Esophagus muscularis mucosa (tissue), 4 donors: ENCODE results near the gene ZNF892. TPM values are rescaled to one million over a fixed set of nuclear protein-coding genes. Genes with fewer than 3 reads are reported as not detected.
"Not testable (repeated sequence)": the region's sequence is repeated elsewhere in the genome, so short reads cannot be mapped to it uniquely, and the experiment has no call there.

Experiments used
- DNase-seq: peaks from one replicate; pipeline ENCODE4 v3.0.0-alpha.2; 2017; ENCODE audit errors: extremely low spot score
- H3K27ac ChIP-seq, 4 donors: fragments of 200-600 bp; sonication (generic); replicated peaks in 1 of 4; 1 replicate in 3 of 4; 2 replicates in 1 of 4; pipeline ENCODE4 v1.5.1; 2016 to 2019; ENCODE audit warnings: mild to moderate bottlenecking in 1 of 4
- H3K27me3 ChIP-seq, 4 donors: fragments of 200-600 bp; sonication (generic); one replicate each; pipeline versions ENCODE4 v1.5.1 to v1.6.0; 2016 to 2019
- H3K36me3 ChIP-seq, 4 donors: fragments of 200-600 bp; sonication (generic); one replicate each; pipeline ENCODE4 v1.5.1; 2016 to 2019
- H3K4me1 ChIP-seq, 4 donors: fragments of 200-600 bp; sonication (generic); one replicate each; pipeline ENCODE4 v1.5.1; 2016 to 2019
- H3K4me3 ChIP-seq, 4 donors: fragments of 200-600 bp; sonication (generic); 1 replicate in 2 of 4; 2 replicates in 2 of 4; pipeline ENCODE4 v1.5.1; 2016 to 2019; ENCODE audit warnings: mild to moderate bottlenecking in 4 of 4, moderate library complexity in 1 of 4
- H3K9me3 ChIP-seq, 4 donors: fragments of 200-600 bp; sonication (generic); 1 replicate in 3 of 4; 2 replicates in 1 of 4; pipeline ENCODE4 v1.5.1; 2016 to 2019
- EP300 ChIP-seq: sonication (generic); formaldehyde crosslinking; IDR thresholded peaks from one replicate; pipeline ENCODE4 v1.6.1; 2017; ENCODE audit warnings: antibody characterized with exemption
- POLR2A ChIP-seq: fragments of 450-650 bp; IDR thresholded peaks from one replicate; pipeline ENCODE4 v1.6.1; 2017; ENCODE audit warnings: antibody characterized with exemption, moderate library complexity, mild to moderate bottlenecking, low read depth
- POLR2AphosphoS5 ChIP-seq, 2 donors: sonication (generic); formaldehyde crosslinking; IDR thresholded peaks; one replicate each; pipeline ENCODE4 v1.6.1; 2017; ENCODE audit warnings: antibody characterized with exemption in 2 of 2
- WGBS: methylation state at CpG from one replicate; pipeline ENCODE4 v1.1.5; 2018; 5-methylcytosine and 5-hydroxymethylcytosine counted together
- intact Hi-C: fragments of 100-400 bp; cut with DNase I; formaldehyde crosslinking; loops from one replicate; pipeline ENCODE4 v1.15.1; 2023
- total RNA-seq, 4 donors: library from RNA; depleted of rRNA; stranded (reverse); fragments of >200 nt; gene quantifications; one replicate each; pipeline versions ENCODE4 v1.1.0 to v1.2.1, GENCODE V29; 2016
- TF ChIP-seq, protein P1 (sequence below), 3 experiments: fragments of 200-600 bp in 2 of 3; fragments of 450-650 bp in 1 of 3; sonication (generic) in 2 of 3; IDR thresholded peaks; one replicate each; pipeline ENCODE4 v1.5.1; 2017 to 2019; ENCODE audit warnings: antibody characterized with exemption in 3 of 3, mild to moderate bottlenecking in 2 of 3, moderate library complexity in 1 of 3

Gene ZNF892
- total RNA-seq, 4 donors from 2014 or later = 3.5 to 12.0 (median 7.6) TPM

DNA sequence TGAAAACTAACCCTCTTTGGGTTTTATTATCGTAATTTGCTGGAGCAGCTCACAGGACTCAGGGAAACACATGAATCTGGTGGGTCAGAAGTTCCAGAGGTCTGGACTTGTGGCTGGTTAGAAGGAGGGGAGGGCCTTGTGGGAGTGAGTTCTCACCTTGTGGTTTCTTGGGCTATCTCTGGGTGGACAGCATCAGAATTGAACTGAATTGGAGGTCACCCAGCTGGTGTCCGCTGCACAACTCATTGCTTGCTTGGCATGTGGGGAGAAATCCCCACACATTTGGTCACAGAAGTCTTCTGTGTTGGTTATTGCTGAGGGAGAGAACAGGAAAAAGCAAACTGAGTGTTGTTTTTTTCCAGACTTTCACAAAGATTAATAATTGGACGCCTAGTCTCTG is 27.5 kb downstream of the ZNF892 start:
- TF ChIP-seq, protein P1, sequence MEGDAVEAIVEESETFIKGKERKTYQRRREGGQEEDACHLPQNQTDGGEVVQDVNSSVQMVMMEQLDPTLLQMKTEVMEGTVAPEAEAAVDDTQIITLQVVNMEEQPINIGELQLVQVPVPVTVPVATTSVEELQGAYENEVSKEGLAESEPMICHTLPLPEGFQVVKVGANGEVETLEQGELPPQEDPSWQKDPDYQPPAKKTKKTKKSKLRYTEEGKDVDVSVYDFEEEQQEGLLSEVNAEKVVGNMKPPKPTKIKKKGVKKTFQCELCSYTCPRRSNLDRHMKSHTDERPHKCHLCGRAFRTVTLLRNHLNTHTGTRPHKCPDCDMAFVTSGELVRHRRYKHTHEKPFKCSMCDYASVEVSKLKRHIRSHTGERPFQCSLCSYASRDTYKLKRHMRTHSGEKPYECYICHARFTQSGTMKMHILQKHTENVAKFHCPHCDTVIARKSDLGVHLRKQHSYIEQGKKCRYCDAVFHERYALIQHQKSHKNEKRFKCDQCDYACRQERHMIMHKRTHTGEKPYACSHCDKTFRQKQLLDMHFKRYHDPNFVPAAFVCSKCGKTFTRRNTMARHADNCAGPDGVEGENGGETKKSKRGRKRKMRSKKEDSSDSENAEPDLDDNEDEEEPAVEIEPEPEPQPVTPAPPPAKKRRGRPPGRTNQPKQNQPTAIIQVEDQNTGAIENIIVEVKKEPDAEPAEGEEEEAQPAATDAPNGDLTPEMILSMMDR (IDR thresholded peaks at IDR 0.05) = no peak
- TF ChIP-seq POLR2A (no peak), POLR2AphosphoS5 (IDR thresholded peaks at IDR 0.05) (no peak), EP300 (no peak)
- Histone ChIP-seq H3K4me1 (no peaks in the 10 kb centered on the region), H3K9me3 (peaks cover 0 to 59% (median 37%) of the 10 kb centered on the region in 4 donors), H3K36me3 (no peaks in the 10 kb centered on the region), H3K4me3 (no peak overlapping the region), H3K27ac (no peak overlapping the region), H3K27me3 (no peaks in the 10 kb centered on the region)
- intact Hi-C loops = no loop called here
- 96% methylated on average over 3 of the region's 3 CpGs for WGBS
- DNase-seq = no peak

DNA sequence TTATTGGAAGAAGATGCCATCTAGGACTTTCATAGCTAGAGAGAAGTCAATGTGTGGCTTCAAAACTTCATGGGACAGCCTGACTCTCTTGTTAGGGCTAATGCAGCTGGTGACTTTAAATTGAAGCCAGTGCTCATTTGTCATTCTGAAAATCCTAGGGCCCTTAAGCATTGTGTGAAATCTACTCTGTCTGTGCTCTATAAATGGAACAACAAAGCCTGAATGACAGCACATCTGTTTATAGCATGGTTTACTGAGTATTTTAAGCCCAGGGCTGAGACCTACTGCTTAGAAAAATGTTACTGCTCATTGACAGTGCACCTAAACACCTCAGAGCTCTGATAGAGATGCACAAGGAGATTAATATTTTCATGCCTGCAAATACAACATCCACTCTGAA is 30.8 kb downstream of the ZNF892 start:
- Histone ChIP-seq H3K27me3 (no peaks in the 10 kb centered on the region), H3K4me3 (no peak overlapping the region), H3K36me3 (no peaks in the 10 kb centered on the region), H3K27ac (no peak overlapping the region), H3K9me3 (peaks cover 0 to 69% (median 60%) of the 10 kb centered on the region in 4 donors), H3K4me1 (no peaks in the 10 kb centered on the region)
- DNase-seq = no peak
- TF ChIP-seq, protein P1 (IDR thresholded peaks at IDR 0.05) = no peak
- TF ChIP-seq EP300 (no peak), POLR2AphosphoS5 (IDR thresholded peaks at IDR 0.05) (no peak), POLR2A (no peak)
- intact Hi-C loops = no loop called here

DNA sequence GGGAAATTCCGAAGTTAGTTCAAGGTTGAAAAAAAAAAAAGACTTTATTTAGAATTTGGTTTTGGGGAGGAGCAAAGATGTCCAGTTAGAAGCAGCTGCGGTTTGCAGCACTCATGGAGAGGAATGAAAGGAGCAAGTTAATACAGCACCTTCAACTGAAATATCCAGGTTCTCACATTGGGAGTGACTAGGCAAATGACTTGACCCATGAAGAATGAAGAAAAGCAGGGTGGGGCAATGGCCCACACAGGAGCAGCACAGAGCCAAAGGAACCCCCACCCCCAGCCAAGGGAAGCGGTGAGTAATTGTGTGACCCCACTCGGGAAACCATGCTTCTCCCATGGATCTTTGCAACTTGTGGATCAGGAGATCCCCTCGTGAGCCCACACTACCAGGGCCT is 32.8 kb downstream of the ZNF892 start:
- TF ChIP-seq, protein P1 (IDR thresholded peaks at IDR 0.05) = no peak
- TF ChIP-seq EP300 = no peak
- Histone ChIP-seq H3K4me1 (no peaks in the 10 kb centered on the region), H3K9me3 (peaks cover 0 to 56% (median 51%) of the 10 kb centered on the region in 4 donors), H3K27ac (no peak overlapping the region), H3K36me3 (no peaks in the 10 kb centered on the region), H3K27me3 (no peaks in the 10 kb centered on the region), H3K4me3 (no peak overlapping the region)
- no peak for DNase-seq
- 93% methylated on average over 5 of the region's 5 CpGs for WGBS
- intact Hi-C loops = no loop called here

DNA sequence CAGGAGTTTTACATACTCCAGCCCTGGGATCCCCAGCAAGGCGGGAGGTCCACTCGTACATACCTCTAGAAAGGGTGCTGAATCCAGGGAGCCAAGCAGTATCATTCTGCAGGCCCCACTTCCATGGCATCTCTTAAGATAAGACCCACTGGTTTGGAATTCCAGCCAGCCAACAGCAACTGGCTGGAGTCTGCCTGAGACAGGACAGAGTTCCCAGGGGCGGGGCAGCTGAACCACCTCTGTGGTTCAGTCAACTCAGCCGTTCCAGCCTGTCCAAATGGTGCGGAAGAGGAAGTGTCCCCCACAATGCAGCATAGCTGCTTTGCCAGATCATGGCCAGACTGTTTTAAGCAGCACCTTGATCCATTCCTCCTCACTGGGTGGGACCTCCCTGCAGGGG is 33.2 kb downstream of the ZNF892 start:
- TF ChIP-seq, protein P1 (IDR thresholded peaks at IDR 0.05) = no peak
- no peak overlapping the region for H3K4me3 ChIP-seq
- H3K27me3 ChIP-seq = no peaks in the 10 kb centered on the region
- no peak for DNase-seq
- 100% methylated on average over 2 of the region's 5 CpGs for WGBS
- no peak overlapping the region for H3K27ac ChIP-seq
- H3K36me3 ChIP-seq = no peaks in the 10 kb centered on the region
- intact Hi-C loops = no loop called here
- peaks cover 0 to 52% (median 49%) of the 10 kb centered on the region in 4 donors for H3K9me3 ChIP-seq
- H3K4me1 ChIP-seq = no peaks in the 10 kb centered on the region

DNA sequence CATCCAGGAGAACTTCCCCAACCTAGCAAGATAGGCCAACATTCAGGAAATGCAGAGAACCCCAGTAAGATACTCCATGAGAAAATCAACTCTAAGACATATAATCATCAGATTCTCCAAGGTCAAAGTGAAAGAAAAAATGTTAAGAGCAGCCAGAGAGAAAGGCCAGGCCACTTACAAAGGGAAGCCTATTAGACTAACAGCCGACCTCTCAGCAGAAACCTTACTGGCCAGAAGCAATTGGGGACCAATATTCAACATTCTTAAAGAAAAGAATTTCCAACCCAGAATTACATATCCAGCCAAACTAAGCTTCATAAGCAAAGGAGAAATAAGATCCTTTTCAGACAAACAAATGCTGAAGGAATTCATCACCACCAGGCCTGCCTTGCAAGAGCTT is 34.8 kb downstream of the ZNF892 start:
- H3K27me3 ChIP-seq, H3K4me3 ChIP-seq, DNase-seq, intact Hi-C loops, H3K4me1 ChIP-seq, H3K36me3 ChIP-seq, H3K27ac ChIP-seq: not testable (repeated sequence)
- 87% methylated on average over 1 of the region's 1 CpG for WGBS
- H3K9me3 ChIP-seq = peaks cover 0 to 64% (median 58%) of the 10 kb centered on the region in 4 donors

Other genes starting within 250 kb of the ZNF892 start
- 10 to 100 TPM; 23.3 to 46.2 (median 36.6) TPM for gene MAL, start 181.8 kb upstream of the ZNF892 start, total RNA-seq
- 10 to 100 TPM; 31.1 to 46.6 (median 39.8) TPM for gene MRPS5, start 85.7 kb upstream of the ZNF892 start, total RNA-seq
- gene ZNF514, start 47.7 kb upstream of the ZNF892 start, total RNA-seq = 10 to 100 TPM; 12.1 to 14.5 (median 13.2) TPM
- 1 to 10 TPM; 3.5 to 6.9 (median 6.5) TPM for gene ZNF2, start 41.7 kb upstream of the ZNF892 start, total RNA-seq
- 1 to 10 TPM in 3 of 4 donors, under 1 TPM in 1; 0.50 to 3.2 (median 2.1) TPM for gene PROM2, start 66.9 kb downstream of the ZNF892 start, total RNA-seq
- 10 to 100 TPM; 15.8 to 29.9 (median 23.0) TPM for gene KCNIP3, start 89.8 kb downstream of the ZNF892 start, total RNA-seq
- 10 to 100 TPM; 11.2 to 20.0 (median 16.5) TPM for gene FAHD2A, start 195.2 kb downstream of the ZNF892 start, total RNA-seq